ENCODE data around the gene RC3H1. TPM values are rescaled to one million over a fixed set of nuclear protein-coding genes. Genes with fewer than 3 reads are reported as not detected.

Gene RC3H1
- total RNA-seq, 4 donors from 2014 or later: 27.6 to 41.6 (median 40.2) TPM

DNA sequence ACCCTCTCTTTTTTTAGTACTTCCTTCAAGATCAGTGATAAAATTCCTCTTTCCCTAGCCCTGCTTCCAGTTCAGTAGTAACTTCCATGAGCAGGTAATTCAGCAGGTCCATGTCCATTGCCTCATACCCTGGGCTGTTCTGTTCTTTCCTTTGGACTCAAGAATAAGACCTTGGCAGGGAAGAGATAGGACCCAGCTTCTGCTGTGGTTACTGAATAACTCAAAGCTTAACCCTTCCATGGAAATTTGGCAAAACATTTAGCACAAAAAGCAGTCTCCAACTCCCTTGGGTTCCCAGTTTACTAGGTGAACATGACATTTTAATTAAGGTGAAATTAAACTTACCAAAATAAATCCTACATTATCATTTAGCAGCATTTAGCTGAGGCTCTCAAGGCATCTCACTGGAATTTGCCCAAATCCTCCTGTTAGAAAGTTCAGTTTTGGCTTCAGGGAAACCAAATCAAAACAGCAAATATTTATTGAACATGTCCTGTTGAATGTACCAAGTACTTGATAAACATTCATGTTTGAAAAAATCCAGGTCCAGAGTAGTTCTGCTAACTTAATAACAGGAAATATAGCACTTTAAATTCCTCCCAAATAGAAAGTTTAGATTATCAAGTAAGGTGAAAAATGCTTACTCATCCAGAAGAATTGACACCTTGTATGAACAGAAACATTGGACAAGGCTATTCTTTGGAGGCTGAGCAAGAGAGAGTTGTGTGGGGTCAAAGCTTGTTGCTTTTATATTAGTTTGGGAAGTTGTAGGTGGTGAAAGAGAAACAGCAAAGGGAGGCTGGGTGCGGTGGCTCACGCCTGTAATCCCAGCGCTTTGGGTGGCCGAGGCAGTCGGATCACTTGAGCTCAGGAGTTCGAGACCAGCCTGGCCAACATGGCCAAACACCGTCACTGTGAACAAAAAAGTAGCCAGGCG lies 96.6 kb downstream of the RC3H1 start:
- TF ChIP-seq CTCF (IDR thresholded peaks at IDR 0.05): no peak
- no peak for ATAC-seq (ENCODE audit: low FRiP score)

GRCh38 chr1:173920861-173921260 lies 101.3 kb downstream of the RC3H1 start:
- no peak for TF ChIP-seq CTCF (IDR thresholded peaks at IDR 0.05)
- DNase-seq (ENCODE audit: low spot score) (no peak), ATAC-seq (ENCODE audit: low FRiP score) (no peak)

More for the DNA sequence above, 96.6 kb downstream of the RC3H1 start:
- DNase-seq (ENCODE audit: low spot score): no peak

- no peak for ATAC-seq (ENCODE audit: low FRiP score)
- TF ChIP-seq CTCF (IDR thresholded peaks at IDR 0.05): no peak
Measured at GRCh38 chr1:173917635-173918493, 104.3 kb downstream of the RC3H1 start.

GRCh38 chr1:173917149-173917548 lies 105.0 kb downstream of the RC3H1 start, which contains the start of gene SERPINC1:
Gene SERPINC1 (minus strand): TSS chr1:173917327. CDS start chr1:173917259, 68 bp downstream.
- DNase-seq (ENCODE audit: low spot score) (no peak), ATAC-seq (ENCODE audit: low FRiP score) (no peak)
- no peak for TF ChIP-seq CTCF (IDR thresholded peaks at IDR 0.05)

More at GRCh38 chr1:173917635-173918493, 104.3 kb downstream of the RC3H1 start:
- no peak for DNase-seq (ENCODE audit: low spot score)

- ATAC-seq (ENCODE audit: low FRiP score) (no peak), DNase-seq (ENCODE audit: low spot score) (no peak)
- TF ChIP-seq CTCF (IDR thresholded peaks at IDR 0.05): no peak
Measured at GRCh38 chr1:173916667-173917066, 105.5 kb downstream of the RC3H1 start.

DNA sequence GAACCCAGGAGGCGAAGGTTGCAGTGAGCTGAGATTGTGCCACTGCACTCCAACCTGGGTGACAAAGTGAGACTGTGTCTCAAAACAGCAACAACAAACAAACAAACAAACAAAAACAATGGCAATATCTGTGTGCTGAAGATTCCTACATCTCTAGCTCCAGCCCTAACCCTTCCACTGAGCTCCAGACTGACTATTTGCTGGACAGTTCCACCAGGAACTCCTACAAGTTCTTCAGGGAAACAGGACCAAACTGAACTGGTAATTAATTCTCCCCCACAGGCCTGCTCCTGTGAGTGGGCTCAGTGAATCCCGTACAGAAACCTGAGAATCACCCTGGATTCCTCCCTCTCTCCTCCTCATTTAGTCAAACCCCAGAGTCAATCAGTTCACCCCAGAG lies 106.6 kb downstream of the RC3H1 start:
- no peak for TF ChIP-seq CTCF (IDR thresholded peaks at IDR 0.05)
- DNase-seq (ENCODE audit: low spot score) (no peak), ATAC-seq (ENCODE audit: low FRiP score) (no peak)

Data from omental fat pad (tissue), 4 donors.